Measurements from ENCODE around the gene PXN. TPM values are rescaled to one million over a fixed set of nuclear protein-coding genes. Genes with fewer than 3 reads are reported as not detected.

PXN gene
- 0.21 and 0.66 TPM in 2 replicates for polyA plus RNA-seq

DNA sequence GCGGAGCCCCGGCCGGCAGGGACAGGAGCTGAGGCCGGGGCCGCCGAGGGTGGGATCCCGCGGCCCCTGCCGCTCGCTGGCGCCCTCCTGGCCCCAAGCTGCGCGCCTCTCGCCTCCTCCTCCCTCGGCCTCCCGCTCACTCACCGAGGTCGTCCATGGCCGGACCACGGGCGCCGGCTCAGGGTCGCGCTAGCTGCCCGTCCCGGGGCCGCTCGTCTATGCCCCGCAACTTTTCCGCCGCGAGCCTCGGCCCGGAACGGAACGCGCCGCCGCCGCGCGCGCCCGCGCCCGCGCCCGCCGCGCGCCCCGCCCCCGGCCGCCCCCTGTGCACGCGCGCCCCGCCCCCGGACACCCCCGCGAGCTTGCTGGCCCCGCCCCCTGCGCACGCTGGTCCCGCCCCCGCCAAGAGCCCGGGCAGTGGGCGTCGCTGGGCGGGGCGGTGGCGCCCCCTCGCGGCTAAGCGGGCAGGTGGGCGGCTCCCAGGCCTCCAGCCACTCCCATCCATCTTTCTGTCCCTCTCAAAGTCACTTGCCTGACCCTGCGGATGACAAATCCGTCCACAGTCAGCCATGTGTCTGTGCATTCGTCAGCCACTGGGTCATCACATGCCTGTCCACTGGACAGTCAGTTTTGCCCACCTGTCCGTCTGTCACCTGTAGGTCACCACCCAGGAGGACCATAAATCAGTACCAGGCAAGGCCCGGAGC lies at the start of gene PXN:
Gene PXN (minus strand): TSS at position 258 of the 707 bp plus-strand sequence. CDS start 101 bp downstream, at position 157.

DNA sequence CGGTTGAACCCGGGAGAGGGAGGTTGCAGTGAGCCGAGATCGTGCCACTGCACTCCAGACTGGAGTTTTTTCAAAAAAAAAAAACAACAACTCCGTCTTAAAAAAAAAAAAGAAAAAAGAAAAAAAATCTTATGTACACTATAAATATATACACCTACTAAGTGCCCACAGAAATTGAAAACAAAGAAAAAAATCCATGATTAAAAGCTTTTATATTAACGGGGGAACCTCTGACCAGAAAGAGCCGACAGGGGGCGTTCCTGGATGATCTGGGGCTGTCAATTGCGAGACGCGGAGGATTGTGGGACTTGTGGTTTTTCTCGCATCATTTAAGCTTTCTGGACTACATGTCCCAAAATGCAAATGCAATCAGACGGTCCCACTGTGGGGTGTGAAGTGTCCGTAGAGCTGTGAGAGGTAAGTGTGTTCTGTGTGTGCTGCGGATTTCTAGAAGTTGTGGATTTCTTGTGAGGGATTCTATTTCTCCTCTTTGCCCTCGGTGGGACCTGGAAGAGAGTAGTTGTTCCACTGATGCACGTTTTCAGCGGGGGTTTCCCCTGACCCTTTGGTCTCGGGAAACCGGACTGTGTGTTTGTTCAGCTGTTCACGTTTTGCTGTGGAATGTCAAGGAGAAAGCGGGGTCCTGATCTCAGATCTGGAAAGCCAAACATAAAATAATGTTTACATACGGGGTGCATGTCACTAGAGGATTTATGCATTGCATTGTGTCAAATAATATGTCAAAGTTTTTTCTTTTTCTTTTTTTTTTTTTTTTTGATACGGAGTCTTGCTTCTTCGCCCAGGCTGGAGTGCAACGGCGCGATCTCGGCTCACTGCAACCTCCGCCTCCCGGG lies 36.7 kb upstream of the PXN start, which contains the start of gene SIRT4:
Gene SIRT4 (plus strand): TSS at position 360 of the 854 bp plus-strand sequence. CDS start 1,241 bp downstream, outside the sequence.

DNA sequence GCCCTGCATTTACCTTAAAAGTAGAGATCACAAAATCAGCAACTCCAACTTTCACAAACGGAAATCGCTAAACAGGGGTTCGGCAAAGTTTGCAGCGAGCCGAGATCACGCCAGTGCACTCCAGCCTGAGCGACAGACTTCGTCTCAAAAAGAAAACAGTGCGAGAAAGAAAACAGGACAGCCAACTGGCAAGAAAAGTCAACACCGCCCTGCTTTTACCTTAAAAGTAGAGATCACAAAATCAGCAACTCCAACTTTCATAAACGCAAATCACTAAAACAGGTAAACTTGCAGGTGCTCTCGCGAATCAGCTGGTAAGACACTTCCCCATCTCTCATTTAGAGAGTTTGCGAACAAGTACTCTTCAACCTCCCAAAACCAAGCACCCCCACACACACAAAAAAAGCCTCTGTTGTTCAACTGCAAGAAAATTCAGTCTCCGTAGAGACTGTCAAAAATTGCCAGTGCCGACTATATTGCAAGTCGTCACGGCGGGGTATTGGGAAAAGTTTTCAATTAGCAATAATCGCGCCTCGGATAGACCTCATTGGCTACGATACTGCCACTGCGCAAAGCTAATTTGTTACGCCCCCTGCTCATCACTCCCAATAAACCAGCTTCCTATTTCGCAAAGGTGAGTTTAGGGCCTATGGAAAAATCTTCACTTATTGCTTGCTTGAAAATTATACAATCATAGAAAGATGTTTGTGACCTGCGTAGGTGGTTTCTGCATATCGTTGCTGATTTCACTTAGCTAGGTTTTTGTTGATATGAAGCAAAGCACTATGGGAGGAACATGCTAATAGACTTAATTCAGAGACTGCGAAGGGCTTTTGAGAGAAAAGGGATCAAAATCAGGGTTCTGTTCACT lies 27.4 kb upstream of the PXN start, which contains the start of gene RNU4-1:
Gene RNU4-1 (minus strand): TSS at position 577 of the 871 bp plus-strand sequence.

DNA sequence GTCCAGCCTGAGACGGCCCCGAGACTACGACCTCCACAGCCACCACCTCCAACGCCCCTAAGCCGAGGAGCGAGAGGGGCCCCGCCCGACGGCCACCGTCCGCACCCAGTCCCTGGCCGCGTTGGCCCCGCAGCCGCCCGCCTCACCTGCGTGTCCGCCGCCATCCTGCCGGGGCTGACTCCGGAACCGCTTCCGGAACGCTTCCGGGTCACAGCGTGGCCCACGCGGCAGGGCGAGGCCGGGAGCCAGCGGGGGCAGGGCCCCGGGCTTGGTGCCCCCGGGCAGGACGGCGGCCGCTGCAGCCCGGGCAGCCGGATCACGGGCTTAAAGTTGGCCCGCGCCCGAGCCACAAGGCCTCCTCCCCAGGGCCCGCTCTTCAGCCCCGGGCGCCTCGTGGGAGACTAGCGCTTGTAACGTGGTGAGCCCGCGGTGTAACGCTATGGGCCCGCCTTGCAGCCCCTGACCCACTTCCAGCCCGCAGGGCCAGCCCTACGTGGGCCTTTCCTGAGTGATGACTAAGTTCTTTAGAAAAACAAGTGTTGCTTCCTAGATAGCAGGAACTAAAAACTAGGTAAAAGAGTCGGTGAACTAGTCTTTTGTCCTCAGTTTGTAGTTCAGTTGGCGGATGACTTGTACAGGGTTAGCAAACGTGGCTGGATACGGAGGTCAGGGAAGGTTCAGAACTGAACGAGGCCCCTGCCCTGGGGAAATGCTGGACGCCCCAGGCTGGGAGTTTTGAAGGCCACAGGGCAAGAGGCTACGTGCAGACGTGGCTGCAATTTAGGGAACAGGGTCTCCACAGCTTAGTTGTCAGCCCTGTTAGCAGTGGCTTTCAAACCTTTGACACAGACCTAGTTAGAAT lies 70.8 kb downstream of the PXN start, which contains the start of gene GCN1:
Gene GCN1 (minus strand): TSS at position 182 of the 862 bp plus-strand sequence. CDS start 18 bp downstream, at position 164.

Other genes with a start within 250 kb of the PXN start
- 1.5 and 3.3 TPM in 2 replicates for gene RAB35, start 149.0 kb downstream of the PXN start, polyA plus RNA-seq
- gene GCN1, start 71.0 kb downstream of the PXN start, polyA plus RNA-seq = 2.7 and 3.6 TPM in 2 replicates
- gene RPLP0, start 64.6 kb downstream of the PXN start, polyA plus RNA-seq = 136 and 147 TPM in 2 replicates
- not detected in 2 replicates for gene RNU4-2, start 26.2 kb upstream of the PXN start, polyA plus RNA-seq
- gene RNU4-1, start 27.5 kb upstream of the PXN start, polyA plus RNA-seq = not detected in 2 replicates
- gene SIRT4, start 36.6 kb upstream of the PXN start, polyA plus RNA-seq = 6.4 and 12.6 TPM in 2 replicates
- not detected in 2 replicates for gene PLA2G1B, start 62.0 kb upstream of the PXN start, polyA plus RNA-seq
- gene MSI1, start 103.4 kb upstream of the PXN start, polyA plus RNA-seq = 0.73 and 1.0 TPM in 2 replicates
- gene COX6A1, start 172.4 kb upstream of the PXN start, polyA plus RNA-seq = 1,271 and 1,904 TPM in 2 replicates
- gene TRIAP1, start 180.7 kb upstream of the PXN start, polyA plus RNA-seq = 71.4 and 75.6 TPM in 2 replicates
- 4.8 and 8.5 TPM in 2 replicates for gene GATC, start 180.7 kb upstream of the PXN start, polyA plus RNA-seq
- 49.0 and 57.2 TPM in 2 replicates for gene SRSF9, start 204.0 kb upstream of the PXN start, polyA plus RNA-seq
- 1,021 and 1,881 TPM in 2 replicates for gene DYNLL1, start 230.4 kb upstream of the PXN start, polyA plus RNA-seq

Measured in Purkinje cell (primary cell).